ENCODE measurements around the gene CCDC6.
"Not testable (repeated sequence)": the region's sequence is repeated elsewhere in the genome, so short reads cannot be mapped to it uniquely, and the experiment has no call there.

Gene CCDC6

DNA sequence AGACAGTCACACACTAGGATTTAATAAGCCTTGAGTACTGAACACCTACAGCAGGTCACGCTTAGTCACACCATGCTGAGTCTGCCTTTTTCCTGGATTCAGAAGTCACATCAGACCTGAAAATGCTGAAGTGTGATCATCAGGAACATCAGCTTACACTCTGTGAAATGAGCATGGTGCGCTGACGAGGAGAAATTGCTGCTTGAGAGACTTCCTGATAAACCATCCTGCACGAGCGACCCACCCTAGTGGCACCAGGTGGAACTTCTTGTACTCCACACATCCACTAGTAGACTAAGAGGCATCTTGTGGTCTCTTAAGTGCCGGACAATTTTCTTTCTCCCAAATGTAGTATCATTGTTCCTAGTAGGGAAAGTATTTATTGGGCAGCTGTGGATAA, 101.3 kb downstream of the CCDC6 start:
- peak; percentile 27 for DNase-seq

DNA sequence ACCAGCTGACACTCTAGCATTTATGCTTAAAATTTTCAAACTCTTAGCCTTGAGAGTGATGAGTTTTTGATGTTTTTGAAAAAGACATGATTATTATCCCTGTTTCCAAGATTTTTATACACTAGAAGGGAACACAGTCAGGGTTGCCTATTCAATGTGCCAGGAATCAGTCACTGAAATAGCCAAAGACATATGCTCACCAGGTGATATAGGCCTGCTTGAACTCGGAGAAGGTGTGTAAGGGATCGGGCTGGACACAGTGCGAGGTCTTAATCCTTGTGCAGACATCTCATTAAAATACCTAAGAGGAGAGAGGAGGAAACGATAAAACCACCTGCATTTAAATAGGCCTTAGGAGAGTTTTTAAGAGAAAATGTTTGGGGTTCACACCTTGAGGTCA, 102.1 kb downstream of the CCDC6 start:
- no peak for DNase-seq

DNA sequence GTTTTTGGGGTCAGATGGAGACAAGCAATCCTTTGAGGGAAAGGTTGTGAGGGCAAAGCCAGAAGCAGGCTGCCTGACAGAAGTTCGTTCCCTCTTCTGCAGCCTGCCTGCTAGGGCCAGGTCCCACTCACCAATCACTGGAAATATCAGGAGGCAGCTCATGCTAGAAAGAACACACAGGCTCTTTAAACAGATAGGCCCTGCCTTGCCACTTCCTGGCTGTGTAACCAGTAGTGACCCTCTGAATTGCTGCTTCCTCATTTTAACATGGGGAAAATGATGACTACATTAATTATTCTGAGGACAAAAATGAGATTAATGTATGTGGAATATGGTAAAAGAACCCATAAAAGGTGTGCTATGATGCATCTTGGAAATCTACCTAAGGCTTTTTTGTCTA, 102.6 kb downstream of the CCDC6 start:
- DNase-seq, result no peak

DNA sequence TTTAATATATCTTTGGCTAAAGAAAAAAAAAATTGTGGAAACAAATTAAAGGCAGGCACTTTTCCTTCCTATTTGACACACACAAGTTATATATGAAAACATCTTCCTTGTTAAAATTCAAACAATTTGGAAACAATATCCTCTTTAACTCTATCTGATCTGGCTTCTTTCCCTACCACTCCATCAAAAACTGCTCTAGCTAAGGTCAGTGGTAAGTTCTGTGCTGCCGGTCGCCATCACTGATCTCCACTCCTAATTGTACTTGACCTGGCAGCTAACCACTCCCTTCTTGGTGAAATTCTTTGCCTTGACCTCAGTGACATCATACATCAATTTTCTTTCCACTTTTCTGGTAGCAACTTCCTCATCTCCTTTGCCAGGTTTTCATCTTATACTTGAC, 105.2 kb downstream of the CCDC6 start:
- DNase-seq, result no peak

DNA sequence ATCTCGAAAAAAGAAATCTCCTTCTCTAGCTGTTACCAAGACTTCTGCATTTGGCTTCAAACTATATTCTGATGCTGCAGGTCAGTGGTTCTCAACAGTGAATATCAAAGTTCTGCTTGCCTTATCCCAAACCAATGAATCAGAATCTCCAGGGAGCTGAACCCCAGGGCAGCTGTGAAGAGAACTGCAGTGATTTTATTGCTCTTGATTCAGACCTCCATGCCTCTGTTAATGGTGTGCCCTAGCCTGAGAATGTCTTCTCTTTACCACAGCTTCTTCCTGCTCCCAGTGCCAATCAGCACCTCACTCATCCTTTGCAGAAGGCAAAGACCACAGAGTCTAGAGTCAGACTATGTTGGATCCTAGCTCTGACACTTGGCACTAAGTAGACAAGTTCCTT, 106.9 kb downstream of the CCDC6 start:
- DNase-seq, result no peak

DNA sequence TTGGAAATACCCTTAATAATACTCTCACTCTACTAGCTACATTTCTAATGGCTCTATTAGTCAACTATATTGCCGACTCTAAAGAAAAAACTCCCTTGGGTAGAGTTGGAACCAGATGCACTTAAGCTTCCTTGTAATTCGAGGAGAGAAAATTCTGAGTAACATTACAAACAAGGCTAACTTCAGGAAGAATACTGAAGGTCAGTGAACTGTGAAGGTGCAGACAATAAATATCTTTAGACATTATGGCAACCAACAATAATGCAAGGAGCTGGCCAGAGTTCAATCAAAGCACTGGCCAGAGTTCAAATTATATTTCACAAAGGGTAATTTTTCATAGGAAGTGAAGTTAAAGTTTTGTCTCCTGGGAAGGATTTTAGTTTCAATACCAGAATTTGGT, 112.4 kb downstream of the CCDC6 start:
- DNase-seq, result no peak

DNA sequence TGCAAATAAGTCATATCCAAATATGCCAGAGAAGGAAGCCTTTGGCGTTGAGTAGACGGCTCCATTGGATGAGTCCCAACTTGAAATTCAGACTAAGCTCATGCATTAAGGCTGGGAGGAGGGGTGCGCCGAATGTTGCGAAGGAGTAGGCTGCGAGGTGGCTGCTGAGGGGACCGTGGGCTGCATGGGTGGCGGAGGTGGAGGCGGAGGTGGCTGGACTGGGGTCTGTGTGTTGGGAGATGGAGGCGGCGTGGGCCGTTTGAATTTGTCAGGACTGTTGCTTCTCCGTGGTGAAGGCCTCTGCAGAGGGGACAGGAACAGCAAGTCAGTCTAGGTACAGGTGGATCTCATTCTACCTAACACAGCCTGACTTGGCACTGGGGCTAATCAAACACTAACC, 113.5 kb downstream of the CCDC6 start:
- no peak for DNase-seq

DNA sequence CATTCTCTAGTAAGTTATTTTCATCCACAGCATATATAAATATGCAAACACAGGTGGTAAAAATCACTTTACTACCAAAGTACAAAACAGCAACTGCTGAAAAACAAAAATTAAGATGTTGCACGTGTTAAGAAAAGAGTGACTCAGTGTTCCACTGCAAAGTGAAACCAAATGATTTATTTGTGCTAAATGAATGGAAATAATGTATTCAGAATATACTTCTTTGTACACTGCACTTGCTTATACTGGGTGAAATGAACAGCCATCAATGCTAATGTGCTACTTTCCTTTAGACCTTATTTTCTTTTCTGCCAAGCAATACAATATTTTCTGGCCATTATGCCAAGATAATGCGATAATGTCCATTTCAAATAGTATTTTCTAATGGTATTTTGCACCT, 114.8 kb downstream of the CCDC6 start:
- DNase-seq, result no peak

DNA sequence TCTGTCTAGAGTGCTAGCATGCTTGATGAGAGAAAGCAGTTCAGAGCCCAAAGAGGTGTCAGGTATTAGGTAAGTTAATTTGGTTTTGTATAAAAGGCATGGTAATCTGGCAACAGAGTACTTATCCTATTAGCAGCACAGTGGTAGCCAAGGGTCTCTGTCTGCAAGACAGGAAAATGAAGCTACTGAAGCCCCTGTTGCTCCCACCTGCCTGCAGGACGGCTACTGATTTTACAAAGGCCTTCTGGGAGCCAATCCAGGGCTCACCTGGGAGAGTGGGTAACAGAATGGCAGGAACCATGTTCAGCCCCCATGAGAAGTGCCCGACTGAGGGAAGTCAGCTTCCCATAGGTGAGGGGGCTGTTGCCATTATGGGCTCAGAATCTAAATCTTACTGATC, 116.3 kb downstream of the CCDC6 start:
- not testable (repeated sequence) for DNase-seq

DNA sequence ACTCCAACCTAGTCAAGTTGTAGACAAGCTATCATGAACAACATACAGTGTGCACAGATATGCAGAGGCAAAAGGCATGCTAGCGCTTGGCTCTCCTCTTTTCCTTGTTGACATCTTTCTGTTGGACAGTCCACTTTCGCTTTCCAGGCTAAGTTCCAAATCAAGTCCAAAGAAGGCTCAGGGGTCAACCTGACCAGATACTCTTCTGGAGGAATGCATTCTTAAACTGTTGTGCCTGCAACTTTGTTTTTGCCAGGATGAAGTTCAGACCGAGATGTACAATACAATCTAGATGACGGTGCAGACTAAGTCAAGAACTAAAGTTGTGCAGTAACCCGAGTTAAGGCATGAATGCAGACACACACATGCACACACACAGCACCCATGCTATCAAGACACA, 117.4 kb downstream of the CCDC6 start:
- DNase-seq, result not testable (repeated sequence)

DNA sequence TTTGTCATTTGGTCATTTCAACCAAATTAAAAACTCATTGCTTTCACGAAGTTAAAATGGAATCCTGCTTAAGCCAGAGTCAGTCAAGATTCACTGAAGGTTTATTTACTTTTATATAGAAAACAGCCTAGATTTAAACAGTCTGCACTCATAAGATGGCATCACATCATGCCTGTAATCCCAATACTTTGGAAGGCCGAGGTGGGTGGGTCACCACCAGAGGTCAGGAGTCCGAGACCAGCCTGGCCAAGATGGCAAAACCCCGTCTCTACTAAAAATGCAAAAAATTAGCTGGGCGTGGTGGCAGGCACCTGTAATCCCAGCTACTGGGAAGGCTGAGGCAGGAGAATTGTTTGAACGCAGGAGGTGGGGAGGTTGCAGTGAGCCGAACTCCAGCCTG, 119.3 kb downstream of the CCDC6 start:
- not testable (repeated sequence) for DNase-seq

DNA sequence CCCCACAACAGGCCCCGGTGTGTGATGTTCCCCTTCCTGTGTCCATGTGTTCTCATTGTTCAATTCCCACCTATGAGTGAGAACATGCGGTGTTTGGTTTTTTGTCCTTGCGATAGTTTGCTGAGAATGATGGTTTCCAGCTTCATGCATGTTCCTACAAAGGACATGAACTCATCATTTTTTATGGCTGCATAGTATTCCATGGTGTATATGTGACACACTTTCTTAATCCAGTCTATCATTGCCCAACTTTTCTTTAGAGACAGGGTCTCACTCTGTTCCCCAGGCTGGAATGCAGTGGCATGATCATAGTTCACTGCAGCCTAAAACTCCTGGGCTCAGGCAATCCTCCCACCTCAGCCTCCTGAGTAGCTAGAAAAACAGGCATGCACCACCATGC, 120.9 kb downstream of the CCDC6 start:
- DNase-seq, result not testable (repeated sequence)

DNA sequence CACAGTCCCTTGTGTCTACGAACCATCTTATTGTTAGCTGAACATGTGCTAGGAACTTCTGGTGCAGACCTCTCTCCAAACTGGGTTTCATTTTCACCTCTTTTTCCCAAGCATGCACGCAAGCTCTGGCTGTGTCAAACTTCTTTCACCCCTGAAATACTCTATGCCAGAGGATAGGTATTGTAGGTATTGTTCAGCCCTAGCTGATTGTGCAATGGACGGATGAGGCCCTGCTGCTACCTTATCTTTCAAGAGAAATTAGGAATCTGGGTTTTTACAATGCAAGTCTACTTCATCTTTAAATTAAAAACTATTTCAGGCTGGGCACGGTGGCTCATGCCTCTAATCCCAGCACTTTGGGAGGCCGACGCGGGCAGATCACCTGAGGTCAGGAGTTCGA, 124.8 kb downstream of the CCDC6 start:
- DNase-seq, result no peak

DNA sequence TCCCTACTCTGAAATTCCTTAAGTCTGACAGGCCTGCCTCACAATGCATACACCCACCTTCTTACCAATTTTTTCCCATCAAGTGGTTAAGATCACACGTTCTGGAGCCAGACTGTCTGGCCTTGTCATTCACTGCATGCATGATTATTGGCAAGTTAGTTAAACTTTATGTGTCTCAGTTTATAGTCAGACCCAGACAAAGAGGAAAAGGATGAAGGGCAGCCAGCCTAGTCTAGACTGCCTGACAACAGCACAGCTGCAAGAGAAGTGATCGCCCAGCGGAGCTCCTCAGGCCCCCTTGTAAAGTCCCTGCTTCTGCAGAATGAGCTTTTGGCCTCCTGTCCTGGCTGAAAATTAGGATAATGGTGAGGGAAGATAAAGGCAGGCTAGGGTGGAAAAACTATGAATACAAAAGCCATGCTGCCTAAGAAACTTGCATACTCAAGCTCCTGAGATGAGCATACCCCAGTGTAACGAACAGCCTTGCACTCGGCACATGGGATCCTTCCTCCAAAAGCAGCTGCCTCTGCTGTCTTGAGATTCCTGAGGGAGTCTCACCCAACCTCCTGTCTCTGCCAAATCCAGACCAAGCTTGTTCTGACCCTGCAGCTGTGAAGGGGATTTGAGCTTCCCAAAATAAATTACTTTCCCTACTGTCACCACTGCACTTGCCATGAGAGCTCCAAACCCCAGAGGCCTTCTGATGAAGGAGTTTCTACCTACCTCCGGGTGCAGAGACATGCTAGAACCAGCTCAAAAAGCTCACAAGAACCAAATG, 126.4 kb downstream of the CCDC6 start:
- no peak for DNase-seq

DNA sequence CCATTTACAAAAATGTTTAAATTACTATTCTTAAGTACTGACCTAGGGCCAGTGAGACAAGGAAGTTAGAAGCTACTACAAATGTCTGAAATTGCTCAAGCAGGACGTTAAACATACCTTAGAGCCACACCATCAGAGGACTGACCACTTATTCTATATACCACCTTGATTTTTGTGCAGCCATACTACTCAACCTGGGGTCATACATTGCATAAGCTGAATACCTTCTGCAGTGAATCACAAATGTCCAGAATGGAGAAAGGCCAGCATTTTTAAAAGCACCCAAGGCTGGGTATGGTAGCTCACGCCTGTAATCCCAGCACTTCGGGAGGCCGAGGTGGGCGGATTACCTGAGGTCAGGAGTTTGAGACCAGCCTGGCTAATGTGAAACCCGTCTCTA, 131.9 kb downstream of the CCDC6 start:
- DNase-seq, result no peak

DNA sequence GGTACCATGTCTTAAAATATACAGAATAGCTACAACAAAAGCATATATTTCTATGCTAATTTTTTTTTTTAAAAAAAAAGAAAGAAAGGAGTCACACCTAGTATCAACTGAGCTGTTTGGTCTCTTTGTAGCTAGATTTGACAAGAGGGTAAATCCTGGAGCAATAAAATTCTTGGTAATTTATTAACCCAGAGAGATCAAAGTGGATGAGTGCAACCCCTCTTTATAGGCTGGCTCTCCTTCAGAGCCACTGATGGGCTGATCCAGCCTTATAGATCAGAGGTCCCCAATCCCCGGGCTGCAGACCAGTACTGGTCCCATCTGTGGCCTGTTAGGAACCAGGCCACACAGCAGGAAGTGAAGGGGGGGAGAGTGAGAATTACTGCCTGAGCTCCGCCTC, 133.3 kb downstream of the CCDC6 start:
- no peak for DNase-seq

DNA sequence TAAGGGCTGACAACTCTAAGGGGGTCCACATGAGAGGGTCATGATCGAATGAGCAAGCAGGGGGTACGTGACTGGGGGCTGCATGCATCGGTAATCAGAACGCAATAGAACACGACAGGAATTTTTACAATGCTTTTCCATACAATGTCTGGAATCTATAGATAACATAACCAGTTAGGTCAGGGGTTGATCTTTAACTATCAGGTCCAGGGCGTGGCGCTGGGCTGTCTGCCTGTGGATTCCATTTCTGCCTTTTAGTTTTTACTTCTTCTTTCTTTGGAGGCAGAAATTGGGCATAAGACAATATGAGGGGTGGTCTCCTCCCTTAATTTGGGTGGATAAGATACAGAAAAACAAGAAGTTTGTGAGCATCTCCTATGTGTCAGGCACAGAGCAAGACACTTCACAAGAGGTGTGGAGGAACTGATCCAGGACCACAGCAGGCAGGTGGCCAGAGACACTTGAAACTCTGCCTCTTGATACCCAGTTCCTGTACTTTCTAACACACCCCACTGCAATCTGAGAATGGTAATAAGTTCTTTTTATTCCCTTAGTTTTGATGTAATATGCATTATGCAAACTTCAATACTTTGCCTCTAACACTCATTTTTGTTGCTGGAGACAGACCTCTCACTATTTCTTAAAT, 135.1 kb downstream of the CCDC6 start:
- no peak for DNase-seq

DNA sequence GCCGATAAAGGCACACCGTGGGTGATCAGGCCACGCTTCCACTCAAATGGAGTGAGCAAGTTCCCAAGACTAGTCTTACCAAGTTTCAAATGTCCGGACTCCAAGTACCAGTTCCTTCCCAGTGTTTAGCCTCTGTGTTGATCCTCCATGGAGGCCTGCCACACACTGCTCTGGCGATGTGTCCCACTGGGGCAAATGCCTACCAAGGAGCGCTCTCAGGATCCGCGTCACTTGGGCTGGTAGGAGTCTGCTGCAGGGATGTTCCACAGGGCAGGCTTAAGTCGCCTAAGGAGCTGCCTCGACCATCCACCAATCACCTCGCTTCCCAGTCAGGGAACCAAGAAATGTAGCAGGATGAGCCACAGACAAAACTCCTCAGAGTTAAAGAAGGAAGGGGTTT, 135.7 kb downstream of the CCDC6 start:
- DNase-seq, result no peak

DNA sequence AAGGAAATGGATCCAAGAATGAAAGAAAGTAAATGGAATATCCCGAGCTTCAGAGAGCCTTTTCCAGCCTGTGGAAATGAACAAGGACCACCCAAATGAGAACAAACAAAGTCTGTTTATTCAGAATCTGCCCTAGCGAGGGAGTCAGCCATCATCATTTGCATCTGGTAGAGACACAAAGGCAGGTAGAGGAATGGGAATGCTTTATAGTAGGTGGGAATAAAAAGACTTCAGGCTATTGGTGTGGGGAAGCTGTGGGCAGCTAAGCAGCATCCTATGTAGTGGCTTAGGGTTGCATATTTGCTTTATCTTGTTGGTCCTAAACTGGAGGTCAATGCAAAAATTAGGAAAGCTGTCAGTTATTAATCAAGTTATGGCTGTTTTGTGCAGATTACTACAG, 143.9 kb downstream of the CCDC6 start:
- DNase-seq, result no peak

DNA sequence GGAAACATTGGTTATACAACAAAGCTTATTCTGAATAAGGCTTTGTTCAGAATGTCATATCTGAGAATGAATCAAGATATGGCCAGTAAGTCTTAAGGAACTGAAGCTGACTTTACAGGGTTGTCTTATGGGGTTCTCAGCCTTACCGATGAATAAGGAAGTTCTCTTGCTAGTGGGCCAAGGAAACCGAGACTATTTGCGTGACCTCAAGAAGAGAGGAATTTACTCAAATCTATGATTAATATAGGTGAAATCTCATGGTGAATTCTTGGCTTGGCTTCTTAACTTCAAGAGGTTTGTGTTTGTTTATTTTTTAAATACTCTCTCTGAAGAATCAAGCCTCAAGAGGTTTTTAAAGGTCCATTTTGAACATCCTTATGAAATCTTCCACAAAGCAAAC, 148.4 kb downstream of the CCDC6 start:
- DNase-seq, result no peak

DNA sequence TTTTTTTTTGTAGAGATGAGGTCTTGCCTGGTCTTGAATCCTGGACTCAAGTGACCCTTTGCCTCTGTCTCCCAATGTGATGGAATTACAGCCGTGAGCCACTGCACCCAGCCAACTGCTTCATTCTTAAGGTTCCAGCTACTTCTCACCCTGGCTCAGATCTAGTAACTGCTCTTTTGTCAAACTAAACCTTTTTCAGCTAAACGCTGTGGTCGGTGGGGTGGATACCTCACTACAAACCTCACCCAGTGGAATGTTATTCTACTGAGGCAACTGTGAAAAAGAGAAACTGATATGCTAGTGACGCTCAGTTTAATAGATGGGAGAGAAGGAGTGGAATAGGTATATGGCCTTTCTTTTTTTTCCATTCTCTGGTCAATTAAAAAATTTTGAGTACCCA, 151.4 kb downstream of the CCDC6 start:
- DNase-seq, result no peak

DNA sequence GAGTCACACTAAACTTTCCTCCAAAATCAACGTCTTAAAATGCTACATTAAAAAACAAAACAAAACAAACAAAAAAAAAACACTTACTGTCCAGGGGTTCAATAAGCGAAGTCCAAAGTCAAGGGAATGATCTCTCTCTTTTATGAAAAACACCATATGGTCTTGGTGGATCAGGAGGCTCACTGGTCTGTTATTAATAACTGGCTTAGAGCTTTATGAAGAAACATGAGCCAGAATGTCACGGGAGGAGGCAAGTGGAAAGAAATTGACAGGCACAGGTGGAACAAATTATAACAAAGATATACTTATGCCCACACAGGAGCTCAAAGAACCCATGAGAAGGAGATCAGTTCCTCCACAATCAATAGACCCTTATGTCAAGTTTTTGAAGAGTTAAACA, 153.1 kb downstream of the CCDC6 start, which contains the start of gene MRLN:
MRLN (minus strand) TSS at position 189 of the 400 bp plus-strand sequence.
- no peak for DNase-seq

DNA sequence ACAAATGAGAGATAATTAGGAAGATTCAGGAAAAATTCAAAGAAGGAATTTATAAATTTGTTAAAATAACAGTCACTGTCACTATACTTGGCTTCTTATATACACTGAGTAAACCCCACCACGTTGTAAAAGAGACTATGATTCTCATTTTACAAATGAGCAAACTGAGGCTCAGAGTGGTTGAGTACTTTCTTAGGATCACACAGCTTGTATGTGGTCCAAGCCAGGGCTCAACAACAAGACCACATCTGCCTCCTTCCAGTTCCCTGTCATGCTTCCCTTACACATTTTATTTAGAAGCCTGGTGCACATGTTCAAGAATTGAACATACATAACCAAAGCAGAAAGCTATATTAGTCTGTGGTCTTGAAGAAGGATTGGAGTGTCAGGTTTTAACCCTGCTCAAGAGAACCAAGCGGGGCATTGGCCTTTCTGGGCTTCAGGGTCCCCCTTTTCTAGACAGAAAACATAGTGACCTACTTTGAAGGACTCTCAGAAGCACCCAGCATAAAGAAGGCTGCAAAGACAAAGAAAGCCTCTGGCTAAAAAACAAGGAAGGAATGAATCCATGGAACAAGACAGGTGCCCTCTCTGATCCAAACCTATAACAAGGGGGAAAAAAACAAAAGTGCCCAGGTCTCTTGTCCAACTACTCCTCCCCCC, 153.9 kb downstream of the CCDC6 start:
- no peak for DNase-seq

All from NCI-H1436 treated with DMSO at 0.1 percent for 48 hours (cell line).